ENCODE data around the gene SELENOI. TPM values are rescaled to one million over a fixed set of nuclear protein-coding genes. Genes with fewer than 3 reads are reported as not detected.
A peak's percentile ranks its signal among the peaks of the same experiment; 100 is the strongest.
"Not testable (repeated sequence)": the region's sequence is repeated elsewhere in the genome, so short reads cannot be mapped to it uniquely, and the experiment has no call there.

SELENOI gene
- total RNA-seq, 1 donor from 2014 or later = 51.8 TPM

DNA sequence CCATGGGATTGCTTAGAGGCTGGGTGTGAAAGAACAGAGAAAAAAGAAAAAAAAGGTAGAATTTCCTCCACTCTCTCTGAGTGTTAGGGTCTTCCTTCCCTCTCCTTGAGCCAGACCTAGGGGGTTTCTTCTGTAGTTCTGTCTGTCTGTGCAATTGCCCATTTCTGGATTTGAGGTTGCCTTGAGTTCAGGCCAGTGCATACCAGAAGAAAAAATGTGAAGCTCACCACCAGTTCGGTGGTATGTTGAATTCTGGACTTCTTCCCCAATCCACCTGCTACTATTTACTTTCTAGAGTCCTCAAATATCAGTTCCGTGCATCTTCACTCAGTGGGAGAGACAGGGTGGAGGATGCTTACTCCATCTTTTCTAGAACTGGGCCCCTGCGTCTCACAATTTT, 15.3 kb upstream of the SELENOI start:
- no peaks in the 10 kb centered on the region for H3K4me1 ChIP-seq
- Mint-ChIP-seq H3K4me1 (peaks cover 6% of the 10 kb centered on the region), H3K4me3 (no peak overlapping the region), H3K27me3 (ENCODE audit: insufficient read depth, low read depth) (no peaks in the 10 kb centered on the region), H3K27ac (no peak overlapping the region), H3K9me3 (no peaks in the 10 kb centered on the region), H3K36me3 (no peaks in the 10 kb centered on the region)
- no peaks in the 10 kb centered on the region for H3K79me2 ChIP-seq (ENCODE audit: low read depth)
- H3K27me3 ChIP-seq = no peaks in the 10 kb centered on the region
- peak overlapping the region; percentile 74 for H2AFZ ChIP-seq (replicated peaks)
- DNase-seq (ENCODE audit: low spot score) = no peak
- no peak overlapping the region for H3K27ac ChIP-seq
- no peak overlapping the region for H3K4me2 ChIP-seq
- H4K20me1 ChIP-seq (ENCODE audit: low read depth) = no peaks in the 10 kb centered on the region
- TF ChIP-seq EZH2phosphoT487 (IDR thresholded peaks at IDR 0.05) (no peak), EZH2 (IDR thresholded peaks at IDR 0.05) (no peak)
- TF ChIP-seq, protein P1, sequence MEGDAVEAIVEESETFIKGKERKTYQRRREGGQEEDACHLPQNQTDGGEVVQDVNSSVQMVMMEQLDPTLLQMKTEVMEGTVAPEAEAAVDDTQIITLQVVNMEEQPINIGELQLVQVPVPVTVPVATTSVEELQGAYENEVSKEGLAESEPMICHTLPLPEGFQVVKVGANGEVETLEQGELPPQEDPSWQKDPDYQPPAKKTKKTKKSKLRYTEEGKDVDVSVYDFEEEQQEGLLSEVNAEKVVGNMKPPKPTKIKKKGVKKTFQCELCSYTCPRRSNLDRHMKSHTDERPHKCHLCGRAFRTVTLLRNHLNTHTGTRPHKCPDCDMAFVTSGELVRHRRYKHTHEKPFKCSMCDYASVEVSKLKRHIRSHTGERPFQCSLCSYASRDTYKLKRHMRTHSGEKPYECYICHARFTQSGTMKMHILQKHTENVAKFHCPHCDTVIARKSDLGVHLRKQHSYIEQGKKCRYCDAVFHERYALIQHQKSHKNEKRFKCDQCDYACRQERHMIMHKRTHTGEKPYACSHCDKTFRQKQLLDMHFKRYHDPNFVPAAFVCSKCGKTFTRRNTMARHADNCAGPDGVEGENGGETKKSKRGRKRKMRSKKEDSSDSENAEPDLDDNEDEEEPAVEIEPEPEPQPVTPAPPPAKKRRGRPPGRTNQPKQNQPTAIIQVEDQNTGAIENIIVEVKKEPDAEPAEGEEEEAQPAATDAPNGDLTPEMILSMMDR (IDR thresholded peaks at IDR 0.05) = no peak
- H3K36me3 ChIP-seq = no peaks in the 10 kb centered on the region
- H3K4me3 ChIP-seq = no peak overlapping the region
- no peaks in the 10 kb centered on the region for H3K9me3 ChIP-seq (ENCODE audit: low read depth)
- no peaks in the 10 kb centered on the region for H3F3A ChIP-seq (ENCODE audit: low read depth)
- no peak overlapping the region for H3K9ac ChIP-seq

- not testable (repeated sequence) for H3F3A ChIP-seq (ENCODE audit: low read depth); H3K27me3 Mint-ChIP-seq (ENCODE audit: insufficient read depth, low read depth); H3K4me3 ChIP-seq; H3K4me2 ChIP-seq; H3K27ac Mint-ChIP-seq; H3K4me3 Mint-ChIP-seq; H3K36me3 ChIP-seq; H3K27ac ChIP-seq; H3K4me1 ChIP-seq; H3K9me3 ChIP-seq (ENCODE audit: low read depth); H3K4me1 Mint-ChIP-seq; H3K9me3 Mint-ChIP-seq; H4K20me1 ChIP-seq (ENCODE audit: low read depth); H3K27me3 ChIP-seq; DNase-seq (ENCODE audit: low spot score); H3K9ac ChIP-seq; H3K79me2 ChIP-seq (ENCODE audit: low read depth); H2AFZ ChIP-seq (replicated peaks); H3K36me3 Mint-ChIP-seq
Observed at GRCh38 chr2:26331321-26331720, 14.6 kb upstream of the SELENOI start.

- H3K27me3 ChIP-seq = no peaks in the 10 kb centered on the region
- no peak overlapping the region for H3K4me2 ChIP-seq
- Mint-ChIP-seq H3K4me1 (peaks cover 6% of the 10 kb centered on the region), H3K27me3 (ENCODE audit: insufficient read depth, low read depth) (peaks cover 2% of the 10 kb centered on the region), H3K4me3 (no peak overlapping the region), H3K9me3 (no peaks in the 10 kb centered on the region), H3K36me3 (no peaks in the 10 kb centered on the region), H3K27ac (no peak overlapping the region)
- H3K4me3 ChIP-seq = no peak overlapping the region
- no peak overlapping the region for H2AFZ ChIP-seq (replicated peaks)
- H3K27ac ChIP-seq = no peak overlapping the region
- H3K9me3 ChIP-seq (ENCODE audit: low read depth) = no peaks in the 10 kb centered on the region
- no peaks in the 10 kb centered on the region for H3K79me2 ChIP-seq (ENCODE audit: low read depth)
- no peaks in the 10 kb centered on the region for H3K4me1 ChIP-seq
- no peak for TF ChIP-seq EZH2 (IDR thresholded peaks at IDR 0.05)
- TF ChIP-seq EZH2phosphoT487 (IDR thresholded peaks at IDR 0.05) = no peak
- TF ChIP-seq, protein P1 (IDR thresholded peaks at IDR 0.05) = no peak
- DNase-seq (ENCODE audit: low spot score) = no peak
- H3K36me3 ChIP-seq = no peaks in the 10 kb centered on the region
- H3F3A ChIP-seq (ENCODE audit: low read depth) = no peaks in the 10 kb centered on the region
- H4K20me1 ChIP-seq (ENCODE audit: low read depth) = no peaks in the 10 kb centered on the region
- H3K9ac ChIP-seq = no peak overlapping the region
Observed at GRCh38 chr2:26333293-26333692, 12.7 kb upstream of the SELENOI start.

- DNase-seq (ENCODE audit: low spot score) = no peak
- Mint-ChIP-seq H3K27me3 (ENCODE audit: insufficient read depth, low read depth) (peaks cover 2% of the 10 kb centered on the region), H3K4me3 (no peak overlapping the region), H3K4me1 (peaks cover 8% of the 10 kb centered on the region), H3K27ac (no peak overlapping the region), H3K9me3 (no peaks in the 10 kb centered on the region), H3K36me3 (no peaks in the 10 kb centered on the region)
- H3K9me3 ChIP-seq (ENCODE audit: low read depth) = no peaks in the 10 kb centered on the region
- H3K4me2 ChIP-seq = no peak overlapping the region
- no peaks in the 10 kb centered on the region for H3K36me3 ChIP-seq
- peaks cover 12% of the 10 kb centered on the region for H3F3A ChIP-seq (ENCODE audit: low read depth)
- no peaks in the 10 kb centered on the region for H4K20me1 ChIP-seq (ENCODE audit: low read depth)
- H3K4me1 ChIP-seq = peaks cover 12% of the 10 kb centered on the region
- no peak overlapping the region for H3K4me3 ChIP-seq
- no peaks in the 10 kb centered on the region for H3K79me2 ChIP-seq (ENCODE audit: low read depth)
- H3K9ac ChIP-seq = no peak overlapping the region
- H3K27ac ChIP-seq = no peak overlapping the region
- H2AFZ ChIP-seq (replicated peaks) = no peak overlapping the region
- TF ChIP-seq EZH2 (IDR thresholded peaks at IDR 0.05) (no peak), EZH2phosphoT487 (IDR thresholded peaks at IDR 0.05) (no peak)
- TF ChIP-seq, protein P1 (IDR thresholded peaks at IDR 0.05) = no peak
- no peaks in the 10 kb centered on the region for H3K27me3 ChIP-seq
Observed at GRCh38 chr2:26335231-26335630, 10.7 kb upstream of the SELENOI start.
